Subcutaneous abdominal adipose tissue (tissue), 5 donors: Measurements from ENCODE around the gene BCAS2.

ENCODE experiments used
- H3K27ac ChIP-seq: one replicate; pipeline ENCODE4 v1.7.0; 2013; ENCODE audit warnings: low read depth, mild to moderate bottlenecking, inconsistent platforms, low read length, moderate library complexity
- H3K27me3 ChIP-seq, 5 donors: one replicate each; pipeline ENCODE4 v1.7.0; 2013; ENCODE audit warnings: low read length in 5 of 5, inconsistent platforms in 1 of 5; ENCODE audit not compliant: control insufficient read depth in 5 of 5, insufficient read depth in 4 of 5
- H3K36me3 ChIP-seq, 5 donors: one replicate each; pipeline ENCODE4 v1.7.0; 2013; ENCODE audit warnings: low read length in 5 of 5; ENCODE audit not compliant: control insufficient read depth in 5 of 5, insufficient read depth in 5 of 5
- H3K4me1 ChIP-seq, 5 donors: one replicate each; pipeline ENCODE4 v1.7.0; 2013; ENCODE audit warnings: low read length in 5 of 5, mild to moderate bottlenecking in 3 of 5, moderate library complexity in 1 of 5; ENCODE audit not compliant: control insufficient read depth in 5 of 5, insufficient read depth in 5 of 5
- H3K4me3 ChIP-seq, 5 donors: one replicate each; pipeline ENCODE4 v1.7.0; 2013; ENCODE audit warnings: low read length in 5 of 5, low read depth in 1 of 5
- H3K9ac ChIP-seq, 5 donors: one replicate each; pipeline ENCODE4 v1.7.0; 2013; ENCODE audit warnings: low read length in 5 of 5, mild to moderate bottlenecking in 4 of 5, moderate library complexity in 3 of 5
- H3K9me3 ChIP-seq, 5 donors: one replicate each; pipeline ENCODE4 v1.7.0; 2013; ENCODE audit warnings: low read length in 5 of 5; ENCODE audit not compliant: control insufficient read depth in 5 of 5
- donor health status: healthy.
- donor health status: healthy.
- donor health status: healthy.
- donor health status: healthy.
- donor health status: healthy.

Gene BCAS2

GRCh38 chr1:114540821-114541220 lies 40.6 kb downstream of the BCAS2 start:
- no peaks in the 10 kb centered on the region for H3K27me3 ChIP-seq
- no peaks in the 10 kb centered on the region for H3K4me1 ChIP-seq
- H3K9me3 ChIP-seq, result no peaks in the 10 kb centered on the region
- no peak overlapping the region for H3K9ac ChIP-seq
- H3K27ac ChIP-seq, result no peak overlapping the region
- H3K36me3 ChIP-seq, result no peaks in the 10 kb centered on the region
- no peak overlapping the region for H3K4me3 ChIP-seq

- Histone ChIP-seq H3K9me3 (no peaks in the 10 kb centered on the region), H3K4me1 (no peaks in the 10 kb centered on the region), H3K4me3 (no peak overlapping the region), H3K9ac (no peak overlapping the region), H3K36me3 (no peaks in the 10 kb centered on the region), H3K27me3 (no peaks in the 10 kb centered on the region), H3K27ac (no peak overlapping the region)
These were observed 41.1 kb downstream of the BCAS2 start for GRCh38 chr1:114540272-114540671.

GRCh38 chr1:114536043-114536442 lies 45.4 kb downstream of the BCAS2 start:
- Histone ChIP-seq H3K4me1 (no peaks in the 10 kb centered on the region), H3K9me3 (no peaks in the 10 kb centered on the region), H3K27ac (no peak overlapping the region), H3K4me3 (no peak overlapping the region), H3K9ac (no peak overlapping the region), H3K36me3 (no peaks in the 10 kb centered on the region), H3K27me3 (no peaks in the 10 kb centered on the region)

- Histone ChIP-seq H3K27ac (no peak overlapping the region), H3K4me1 (no peaks in the 10 kb centered on the region), H3K9me3 (no peaks in the 10 kb centered on the region), H3K27me3 (no peaks in the 10 kb centered on the region), H3K4me3 (no peak overlapping the region), H3K9ac (no peak overlapping the region), H3K36me3 (no peaks in the 10 kb centered on the region)
These were observed 46.0 kb downstream of the BCAS2 start for GRCh38 chr1:114535401-114535800.

- Histone ChIP-seq H3K9me3 (no peaks in the 10 kb centered on the region), H3K9ac (no peak overlapping the region), H3K27ac (no peak overlapping the region), H3K4me3 (no peak overlapping the region), H3K27me3 (no peaks in the 10 kb centered on the region), H3K4me1 (no peaks in the 10 kb centered on the region), H3K36me3 (no peaks in the 10 kb centered on the region)
These were observed 50.3 kb downstream of the BCAS2 start for GRCh38 chr1:114531094-114531493.

GRCh38 chr1:114530224-114530623 lies 51.2 kb downstream of the BCAS2 start:
- no peaks in the 10 kb centered on the region for H3K9me3 ChIP-seq
- no peaks in the 10 kb centered on the region for H3K27me3 ChIP-seq
- H3K9ac ChIP-seq, result no peak overlapping the region
- no peaks in the 10 kb centered on the region for H3K36me3 ChIP-seq
- no peak overlapping the region for H3K4me3 ChIP-seq
- no peak overlapping the region for H3K27ac ChIP-seq
- no peaks in the 10 kb centered on the region for H3K4me1 ChIP-seq

- H3K27me3 ChIP-seq, result peaks cover 0 to 2% (median 0%) of the 10 kb centered on the region in 5 donors
- H3K36me3 ChIP-seq, result no peaks in the 10 kb centered on the region
- no peak overlapping the region for H3K27ac ChIP-seq
- no peak overlapping the region for H3K9ac ChIP-seq
- H3K4me1 ChIP-seq, result no peaks in the 10 kb centered on the region
- no peaks in the 10 kb centered on the region for H3K9me3 ChIP-seq
- H3K4me3 ChIP-seq, result no peak overlapping the region
These were observed 56.5 kb downstream of the BCAS2 start for GRCh38 chr1:114524944-114525343.

GRCh38 chr1:114522264-114522575 lies 59.2 kb downstream of the BCAS2 start:
- no peak overlapping the region for H3K27ac ChIP-seq
- H3K4me3 ChIP-seq, result no peak overlapping the region
- peak overlapping the region in 1 of 5 donors; percentile 21 for H3K9ac ChIP-seq
- H3K4me1 ChIP-seq, result no peaks in the 10 kb centered on the region
- no peaks in the 10 kb centered on the region for H3K36me3 ChIP-seq
- H3K27me3 ChIP-seq, result peaks cover 0 to 5% (median 0%) of the 10 kb centered on the region in 5 donors
- no peaks in the 10 kb centered on the region for H3K9me3 ChIP-seq

- Histone ChIP-seq H3K36me3 (no peaks in the 10 kb centered on the region), H3K27me3 (peaks cover 0 to 5% (median 0%) of the 10 kb centered on the region in 5 donors), H3K27ac (no peak overlapping the region), H3K9me3 (no peaks in the 10 kb centered on the region), H3K4me1 (no peaks in the 10 kb centered on the region), H3K9ac (peak overlapping the region in 1 of 5 donors; percentile 21), H3K4me3 (no peak overlapping the region)
These were observed 59.8 kb downstream of the BCAS2 start for GRCh38 chr1:114521396-114522263.
